Mesenchymal stem cell (in vitro differentiated cells and primary cell): ENCODE data around the gene DYSF.
A peak's percentile ranks its signal among the peaks of the same experiment; 100 is the strongest.

ENCODE experiments used
- DNase-seq: peaks from one replicate; pipeline ENCODE4 v3.0.0-alpha.2; 2013
- H2AFZ ChIP-seq: one replicate; pipeline ENCODE4 v1.6.1; 2013; ENCODE audit warnings: low read depth, mild to moderate bottlenecking, control low read depth, inconsistent platforms, low read length, moderate library complexity
- H2AK5ac ChIP-seq: 2 replicates; pipeline ENCODE4 v1.6.1; 2013; ENCODE audit warnings: low read length, moderate library complexity, mild to moderate bottlenecking, inconsistent platforms; ENCODE audit not compliant: severe bottlenecking
- H2BK120ac ChIP-seq: one replicate; pipeline ENCODE4 v1.6.1; 2013; ENCODE audit warnings: low read depth, mild to moderate bottlenecking, inconsistent platforms, low read length, moderate library complexity
- H2BK12ac ChIP-seq, 2 experiments: one replicate each; pipeline ENCODE4 v1.6.1; 2013; ENCODE audit warnings: inconsistent platforms in 2 of 2, low read length in 2 of 2, mild to moderate bottlenecking in 2 of 2, moderate library complexity in 2 of 2, control low read depth in 1 of 2
- H2BK15ac ChIP-seq: one replicate; pipeline ENCODE4 v1.6.1; 2013; ENCODE audit warnings: mild to moderate bottlenecking, low read depth, inconsistent platforms; ENCODE audit not compliant: poor library complexity, severe bottlenecking
- H2BK5ac ChIP-seq: 2 replicates; pipeline ENCODE4 v1.6.1; 2013; ENCODE audit warnings: low read depth, mild to moderate bottlenecking, low read length, control low read depth, inconsistent platforms; ENCODE audit not compliant: poor library complexity, severe bottlenecking
- H3K14ac ChIP-seq, 2 experiments: one replicate each; pipeline ENCODE4 v1.6.1; 2013; ENCODE audit warnings: inconsistent platforms in 2 of 2, low read length in 2 of 2, control low read depth in 1 of 2, mild to moderate bottlenecking in 1 of 2, moderate library complexity in 1 of 2
- H3K18ac ChIP-seq, 2 experiments: one replicate each; pipeline ENCODE4 v1.6.1; 2013; ENCODE audit warnings: inconsistent platforms in 2 of 2, low read length in 2 of 2, control low read depth in 1 of 2, low read depth in 1 of 2, mild to moderate bottlenecking in 1 of 2
- H3K23ac ChIP-seq, 2 experiments: one replicate each; pipeline ENCODE4 v1.6.1; 2013; ENCODE audit warnings: inconsistent platforms in 2 of 2, low read length in 2 of 2, mild to moderate bottlenecking in 2 of 2, moderate library complexity in 2 of 2, control low read depth in 1 of 2
- H3K27ac ChIP-seq: 2 replicates; pipeline ENCODE4 v1.5.1; 2013; ENCODE audit warnings: mild to moderate bottlenecking, moderate library complexity, low read length, control low read depth, inconsistent platforms; ENCODE audit not compliant: poor library complexity, severe bottlenecking
- H3K27me3 ChIP-seq, 2 experiments: 2 replicates each; pipeline versions ENCODE4 v1.6.1 to v1.7.0; 2013; ENCODE audit warnings: low read length in 2 of 2, mild to moderate bottlenecking in 2 of 2, moderate library complexity in 2 of 2, control low read depth in 1 of 2, inconsistent platforms in 1 of 2; ENCODE audit not compliant: control insufficient read depth in 1 of 2, insufficient read depth in 1 of 2
- H3K36me3 ChIP-seq, 2 experiments: 2 replicates each; pipeline versions ENCODE4 v1.6.1 to v1.7.0; 2013; ENCODE audit warnings: low read length in 2 of 2, control low read depth in 1 of 2, inconsistent platforms in 1 of 2, low read depth in 1 of 2, mild to moderate bottlenecking in 1 of 2; ENCODE audit not compliant: insufficient read depth in 2 of 2, control insufficient read depth in 1 of 2
- H3K4ac ChIP-seq, 2 experiments: one replicate each; pipeline ENCODE4 v1.6.1; 2013; ENCODE audit warnings: inconsistent platforms in 2 of 2, low read length in 2 of 2, mild to moderate bottlenecking in 2 of 2, moderate library complexity in 2 of 2, control low read depth in 1 of 2, low read depth in 1 of 2
- H3K4me1 ChIP-seq: 2 replicates; pipeline ENCODE4 v1.6.1; 2013; ENCODE audit warnings: low read depth, low read length, control low read depth; ENCODE audit not compliant: control insufficient read depth, insufficient read depth
- H3K4me2 ChIP-seq: 2 replicates; pipeline ENCODE4 v1.6.1; 2013; ENCODE audit warnings: low read length, mild to moderate bottlenecking, inconsistent platforms; ENCODE audit not compliant: poor library complexity, severe bottlenecking
- H3K4me3 ChIP-seq, 2 experiments: 2 replicates each; pipeline versions ENCODE4 v1.5.1 to v1.7.0; 2013; ENCODE audit warnings: low read length in 2 of 2, mild to moderate bottlenecking in 2 of 2, control low read depth in 1 of 2, low read depth in 1 of 2; ENCODE audit not compliant: insufficient read depth in 1 of 2
- H3K79me1 ChIP-seq: replicated peaks from 2 replicates; pipeline ENCODE4 v1.6.1; 2013; ENCODE audit warnings: mild to moderate bottlenecking, control low read depth, low read length, inconsistent platforms; ENCODE audit not compliant: poor library complexity, severe bottlenecking
- H3K9ac ChIP-seq: 2 replicates; pipeline ENCODE4 v1.7.0; 2013; ENCODE audit warnings: mild to moderate bottlenecking, low read length, moderate library complexity
- H3K9me3 ChIP-seq: 2 replicates; pipeline ENCODE4 v1.7.0; 2013; ENCODE audit warnings: mild to moderate bottlenecking, low read length; ENCODE audit not compliant: control insufficient read depth
- H4K8ac ChIP-seq: one replicate; pipeline ENCODE4 v1.6.1; 2013; ENCODE audit warnings: inconsistent platforms, mild to moderate bottlenecking, low read length, moderate library complexity
- H4K91ac ChIP-seq: one replicate; pipeline ENCODE4 v1.6.1; 2013; ENCODE audit warnings: mild to moderate bottlenecking, low read length, inconsistent platforms
- WGBS: methylation state at CpG from one replicate; pipeline ENCODE4 v1.1.7; 2013; ENCODE audit warnings: mixed read lengths; 5-methylcytosine and 5-hydroxymethylcytosine counted together

Gene DYSF

GRCh38 chr2:71505770-71506140 lies 52.4 kb downstream of the DYSF start:
- Histone ChIP-seq H3K18ac (no peak overlapping the region), H3K27me3 (peaks cover 0 to 39% of the 10 kb centered on the region in 2 experiments), H4K8ac (no peak overlapping the region), H3K9me3 (no peaks in the 10 kb centered on the region), H3K4me3 (no peak overlapping the region), H3K23ac (no peak overlapping the region), H2AFZ (no peak overlapping the region), H2BK120ac (no peak overlapping the region), H3K9ac (no peak overlapping the region), H2BK5ac (no peak overlapping the region), H3K14ac (no peak overlapping the region), H4K91ac (no peak overlapping the region), H2BK15ac (no peak overlapping the region), H2AK5ac (no peak overlapping the region), H3K27ac (no peak overlapping the region), H3K4me1 (peaks cover 35% of the 10 kb centered on the region), H3K79me1 (peaks cover 42% of the 10 kb centered on the region), H3K4me2 (no peak overlapping the region), H3K36me3 (peaks cover 0 to 59% of the 10 kb centered on the region in 2 experiments), H3K4ac (no peak overlapping the region), H2BK12ac (no peak overlapping the region)
- DNase-seq, result no peak
- WGBS, result 95% methylated on average over 8 of the region's 8 CpGs

GRCh38 chr2:71506222-71507153 lies 53.1 kb downstream of the DYSF start:
- H3K23ac ChIP-seq, result no peak overlapping the region
- no peak overlapping the region for H2BK5ac ChIP-seq
- WGBS, result 83% methylated on average over 15 of the region's 20 CpGs
- no peak overlapping the region for H3K4me2 ChIP-seq
- H3K14ac ChIP-seq, result no peak overlapping the region
- H2AK5ac ChIP-seq, result peak overlapping the region; percentile 29
- peaks cover 33% of the 10 kb centered on the region for H3K4me1 ChIP-seq
- no peak overlapping the region for H2BK15ac ChIP-seq
- peaks cover 0 to 66% of the 10 kb centered on the region in 2 experiments for H3K36me3 ChIP-seq
- H4K8ac ChIP-seq, result no peak overlapping the region
- no peak overlapping the region for H3K4me3 ChIP-seq
- H3K4ac ChIP-seq, result no peak overlapping the region
- H2AFZ ChIP-seq, result no peak overlapping the region
- H3K79me1 ChIP-seq, result peaks cover 46% of the 10 kb centered on the region
- no peak overlapping the region for H2BK120ac ChIP-seq
- H3K27ac ChIP-seq, result no peak overlapping the region
- H3K18ac ChIP-seq, result no peak overlapping the region
- no peaks in the 10 kb centered on the region for H3K9me3 ChIP-seq
- H4K91ac ChIP-seq, result no peak overlapping the region
- no peak for DNase-seq
- H3K9ac ChIP-seq, result no peak overlapping the region
- peaks cover 0 to 46% of the 10 kb centered on the region in 2 experiments for H3K27me3 ChIP-seq
- H2BK12ac ChIP-seq, result no peak overlapping the region

- Histone ChIP-seq H4K91ac (no peak overlapping the region), H2BK15ac (no peak overlapping the region), H2BK5ac (no peak overlapping the region), H3K4me3 (no peak overlapping the region), H3K79me1 (peaks cover 45% of the 10 kb centered on the region), H3K14ac (no peak overlapping the region), H3K4ac (no peak overlapping the region), H2AK5ac (no peak overlapping the region), H2BK120ac (no peak overlapping the region), H3K27ac (peak overlapping the region; percentile 14), H3K18ac (no peak overlapping the region), H3K27me3 (peaks cover 0 to 56% of the 10 kb centered on the region in 2 experiments), H3K36me3 (peaks cover 0 to 73% of the 10 kb centered on the region in 2 experiments), H3K4me2 (no peak overlapping the region), H3K23ac (no peak overlapping the region), H3K9me3 (no peaks in the 10 kb centered on the region), H2AFZ (no peak overlapping the region), H3K9ac (no peak overlapping the region), H3K4me1 (peaks cover 33% of the 10 kb centered on the region), H2BK12ac (no peak overlapping the region), H4K8ac (no peak overlapping the region)
- WGBS, result 98% methylated on average over 8 of the region's 8 CpGs
- DNase-seq, result no peak
Observed at GRCh38 chr2:71507476-71507875, 54.1 kb downstream of the DYSF start.

GRCh38 chr2:71510196-71510807 lies 56.9 kb downstream of the DYSF start:
- no peak overlapping the region for H3K9ac ChIP-seq
- no peak overlapping the region for H3K18ac ChIP-seq
- peak overlapping the region; percentile 71 for H2AK5ac ChIP-seq
- no peak overlapping the region for H4K91ac ChIP-seq
- H3K4me2 ChIP-seq, result no peak overlapping the region
- no peak overlapping the region for H4K8ac ChIP-seq
- H2AFZ ChIP-seq, result no peak overlapping the region
- no peak overlapping the region for H3K27ac ChIP-seq
- H3K4me1 ChIP-seq, result peaks cover 21% of the 10 kb centered on the region
- H2BK12ac ChIP-seq, result no peak overlapping the region
- no peak overlapping the region for H2BK15ac ChIP-seq
- no peak overlapping the region for H3K4me3 ChIP-seq
- no peak overlapping the region for H2BK120ac ChIP-seq
- H3K4ac ChIP-seq, result no peak overlapping the region
- H3K9me3 ChIP-seq, result no peaks in the 10 kb centered on the region
- DNase-seq, result peak; percentile 54
- peaks cover 0 to 65% of the 10 kb centered on the region in 2 experiments for H3K36me3 ChIP-seq
- H3K14ac ChIP-seq, result no peak overlapping the region
- no peak overlapping the region for H3K23ac ChIP-seq
- H3K79me1 ChIP-seq, result peaks cover 40% of the 10 kb centered on the region
- H3K27me3 ChIP-seq, result peaks cover 0 to 65% of the 10 kb centered on the region in 2 experiments
- no peak overlapping the region for H2BK5ac ChIP-seq
- WGBS, result 29% methylated on average over 6 of the region's 6 CpGs
